Measurements from ENCODE around the gene LLCFC1. TPM values are rescaled to one million over a fixed set of nuclear protein-coding genes. Genes with fewer than 3 reads are reported as not detected.

LLCFC1 gene
- total and polyA plus RNA-seq, 2 donors from 2014 or later = not detected

- intact Hi-C loops (cut with DNase I) = no loop called here
- FAIRE-seq = no peak
- no peaks in the 10 kb centered on the region for H3K27me3 ChIP-seq (ENCODE audit: control insufficient read depth, insufficient read depth, low read length)
- no peaks in the 10 kb centered on the region for H3K36me3 ChIP-seq (ENCODE audit: control insufficient read depth in 2 of 3, insufficient read depth in 3 of 3, low read length in 3 of 3)
- peaks cover 0 to 3% (median 0%) of the 10 kb centered on the region in 3 donors for H3K9me3 ChIP-seq (ENCODE audit: control insufficient read depth in 2 of 3, insufficient read depth in 1 of 3, low read length in 3 of 3)
- TF ChIP-seq CTCF (IDR thresholded peaks at IDR 0.05; ENCODE audit: borderline replicate concordance, extremely low read depth, insufficient read depth) = no peak
- H3K4me1 ChIP-seq (ENCODE audit: control insufficient read depth in 2 of 3, insufficient read depth in 2 of 3, low read depth in 1 of 3, low read length in 3 of 3) = peaks cover 0 to 4% (median 0%) of the 10 kb centered on the region in 3 donors
- H3K4me3 ChIP-seq (ENCODE audit: low read length in 3 of 3) = no peak overlapping the region
- H3K27ac ChIP-seq (ENCODE audit: low read depth in 2 of 2, low read length in 2 of 2) = no peak overlapping the region
- no peak overlapping the region for H3K9ac ChIP-seq (ENCODE audit: low read length in 3 of 3)
- DNase-seq = no peak
Observed at GRCh38 chr7:142959202-142959601, 19.9 kb downstream of the LLCFC1 start.

- TF ChIP-seq CTCF (IDR thresholded peaks at IDR 0.05; ENCODE audit: borderline replicate concordance, extremely low read depth, insufficient read depth) = no peak
- Histone ChIP-seq H3K27ac (ENCODE audit: low read depth in 2 of 2, low read length in 2 of 2) (no peak overlapping the region), H3K27me3 (ENCODE audit: control insufficient read depth, insufficient read depth, low read length) (no peaks in the 10 kb centered on the region), H3K36me3 (ENCODE audit: control insufficient read depth in 2 of 3, insufficient read depth in 3 of 3, low read length in 3 of 3) (no peaks in the 10 kb centered on the region), H3K4me3 (ENCODE audit: low read length in 3 of 3) (no peak overlapping the region), H3K4me1 (ENCODE audit: control insufficient read depth in 2 of 3, insufficient read depth in 2 of 3, low read depth in 1 of 3, low read length in 3 of 3) (peaks cover 0 to 4% (median 0%) of the 10 kb centered on the region in 3 donors), H3K9ac (ENCODE audit: low read length in 3 of 3) (no peak overlapping the region), H3K9me3 (ENCODE audit: control insufficient read depth in 2 of 3, insufficient read depth in 1 of 3, low read length in 3 of 3) (no peaks in the 10 kb centered on the region)
- intact Hi-C loops (cut with DNase I) = no loop called here
- no peak for FAIRE-seq
- no peak for DNase-seq
Observed at GRCh38 chr7:142960955-142961512, 21.8 kb downstream of the LLCFC1 start.

- H3K9ac ChIP-seq (ENCODE audit: low read length in 3 of 3) = no peak overlapping the region
- no peak overlapping the region for H3K4me3 ChIP-seq (ENCODE audit: low read length in 3 of 3)
- no peak for TF ChIP-seq CTCF (IDR thresholded peaks at IDR 0.05; ENCODE audit: borderline replicate concordance, extremely low read depth, insufficient read depth)
- H3K27ac ChIP-seq (ENCODE audit: low read depth in 2 of 2, low read length in 2 of 2) = no peak overlapping the region
- no peaks in the 10 kb centered on the region for H3K9me3 ChIP-seq (ENCODE audit: control insufficient read depth in 2 of 3, insufficient read depth in 1 of 3, low read length in 3 of 3)
- DNase-seq (no peak), FAIRE-seq (no peak)
- no peaks in the 10 kb centered on the region for H3K36me3 ChIP-seq (ENCODE audit: control insufficient read depth in 2 of 3, insufficient read depth in 3 of 3, low read length in 3 of 3)
- peaks cover 0 to 4% (median 0%) of the 10 kb centered on the region in 3 donors for H3K4me1 ChIP-seq (ENCODE audit: control insufficient read depth in 2 of 3, insufficient read depth in 2 of 3, low read depth in 1 of 3, low read length in 3 of 3)
- H3K27me3 ChIP-seq (ENCODE audit: control insufficient read depth, insufficient read depth, low read length) = no peaks in the 10 kb centered on the region
- intact Hi-C loops (cut with DNase I) = no loop called here
Observed at GRCh38 chr7:142961595-142961972, 22.3 kb downstream of the LLCFC1 start.

All from kidney (tissue), 14 donors.